HG03066 (cell line): Measurements from ENCODE around the gene CLSTN1.

ENCODE experiments used
- ATAC-seq: cut with Tn5 transposase; IDR thresholded peaks from one replicate; pipeline ENCODE4 v1.9.1; 2021; ENCODE audit warnings: low read depth; ENCODE audit not compliant: unreplicated experiment

CLSTN1 gene

GRCh38 chr1:9690440-9691107 is 133.2 kb downstream of the CLSTN1 start:
- no peak for ATAC-seq

- no peak for ATAC-seq
These were observed 133.8 kb downstream of the CLSTN1 start for GRCh38 chr1:9689971-9690381.

- peak; percentile 52 for ATAC-seq
These were observed 134.6 kb downstream of the CLSTN1 start for GRCh38 chr1:9689011-9689706.

GRCh38 chr1:9688599-9688998 is 135.2 kb downstream of the CLSTN1 start:
- no peak for ATAC-seq

- ATAC-seq: no peak
These were observed 135.7 kb downstream of the CLSTN1 start for GRCh38 chr1:9687874-9688582.

- ATAC-seq: peak; percentile 33
These were observed 136.5 kb downstream of the CLSTN1 start for GRCh38 chr1:9687120-9687873.

GRCh38 chr1:9684801-9685200 is 139.0 kb downstream of the CLSTN1 start:
- ATAC-seq: no peak

GRCh38 chr1:9680828-9681227 is 142.9 kb downstream of the CLSTN1 start:
- ATAC-seq: no peak

GRCh38 chr1:9680091-9680490 is 143.7 kb downstream of the CLSTN1 start:
- no peak for ATAC-seq
